ENCODE results near the gene SMARCA4.
"Not testable (repeated sequence)": the region's sequence is repeated elsewhere in the genome, so short reads cannot be mapped to it uniquely, and the experiment has no call there.

Gene SMARCA4

GRCh38 chr19:11041194-11041593 lies 80.4 kb downstream of the SMARCA4 start:
- no peak for DNase-seq

- DNase-seq = no peak
These were observed 81.3 kb downstream of the SMARCA4 start for GRCh38 chr19:11041966-11042627.

GRCh38 chr19:11044431-11044830 lies 83.6 kb downstream of the SMARCA4 start:
- no peak for DNase-seq

- DNase-seq = no peak
These were observed 84.7 kb downstream of the SMARCA4 start for GRCh38 chr19:11045536-11045935.

GRCh38 chr19:11046605-11047354 lies 86.0 kb downstream of the SMARCA4 start:
- no peak for DNase-seq

GRCh38 chr19:11047866-11048265 lies 87.0 kb downstream of the SMARCA4 start:
- DNase-seq = no peak

- no peak for DNase-seq
These were observed 89.7 kb downstream of the SMARCA4 start for GRCh38 chr19:11050323-11051114.

- no peak for DNase-seq
These were observed 93.0 kb downstream of the SMARCA4 start for GRCh38 chr19:11053817-11054195.

- no peak for DNase-seq
These were observed 93.4 kb downstream of the SMARCA4 start for GRCh38 chr19:11054200-11054599.

GRCh38 chr19:11054628-11055027 lies 93.8 kb downstream of the SMARCA4 start:
- no peak for DNase-seq

GRCh38 chr19:11058246-11059030 lies 97.6 kb downstream of the SMARCA4 start:
- no peak for DNase-seq

- no peak for DNase-seq
These were observed 98.9 kb downstream of the SMARCA4 start for GRCh38 chr19:11059511-11060358.

- no peak for DNase-seq
These were observed 101.1 kb downstream of the SMARCA4 start for GRCh38 chr19:11061952-11062351.

GRCh38 chr19:11063434-11063833 lies 102.6 kb downstream of the SMARCA4 start:
- no peak for DNase-seq

GRCh38 chr19:11064831-11065303 lies 104.0 kb downstream of the SMARCA4 start:
- no peak for DNase-seq

- DNase-seq = no peak
These were observed 105.5 kb downstream of the SMARCA4 start for GRCh38 chr19:11066326-11066725.

- DNase-seq = no peak
These were observed 106.7 kb downstream of the SMARCA4 start for GRCh38 chr19:11067356-11068113.

GRCh38 chr19:11069561-11069960 lies 108.7 kb downstream of the SMARCA4 start:
- no peak for DNase-seq

- DNase-seq = no peak
These were observed 109.3 kb downstream of the SMARCA4 start for GRCh38 chr19:11070123-11070522.

GRCh38 chr19:11073568-11073967 lies 112.7 kb downstream of the SMARCA4 start:
- no peak for DNase-seq

GRCh38 chr19:11076792-11077191 lies 116.0 kb downstream of the SMARCA4 start:
- DNase-seq = not testable (repeated sequence)

Measured in NCI-H1930 (cell line).